ENCODE results near the gene ZNF362.
"Not testable (repeated sequence)": the region's sequence is repeated elsewhere in the genome, so short reads cannot be mapped to it uniquely, and the experiment has no call there.

ZNF362 gene

DNA sequence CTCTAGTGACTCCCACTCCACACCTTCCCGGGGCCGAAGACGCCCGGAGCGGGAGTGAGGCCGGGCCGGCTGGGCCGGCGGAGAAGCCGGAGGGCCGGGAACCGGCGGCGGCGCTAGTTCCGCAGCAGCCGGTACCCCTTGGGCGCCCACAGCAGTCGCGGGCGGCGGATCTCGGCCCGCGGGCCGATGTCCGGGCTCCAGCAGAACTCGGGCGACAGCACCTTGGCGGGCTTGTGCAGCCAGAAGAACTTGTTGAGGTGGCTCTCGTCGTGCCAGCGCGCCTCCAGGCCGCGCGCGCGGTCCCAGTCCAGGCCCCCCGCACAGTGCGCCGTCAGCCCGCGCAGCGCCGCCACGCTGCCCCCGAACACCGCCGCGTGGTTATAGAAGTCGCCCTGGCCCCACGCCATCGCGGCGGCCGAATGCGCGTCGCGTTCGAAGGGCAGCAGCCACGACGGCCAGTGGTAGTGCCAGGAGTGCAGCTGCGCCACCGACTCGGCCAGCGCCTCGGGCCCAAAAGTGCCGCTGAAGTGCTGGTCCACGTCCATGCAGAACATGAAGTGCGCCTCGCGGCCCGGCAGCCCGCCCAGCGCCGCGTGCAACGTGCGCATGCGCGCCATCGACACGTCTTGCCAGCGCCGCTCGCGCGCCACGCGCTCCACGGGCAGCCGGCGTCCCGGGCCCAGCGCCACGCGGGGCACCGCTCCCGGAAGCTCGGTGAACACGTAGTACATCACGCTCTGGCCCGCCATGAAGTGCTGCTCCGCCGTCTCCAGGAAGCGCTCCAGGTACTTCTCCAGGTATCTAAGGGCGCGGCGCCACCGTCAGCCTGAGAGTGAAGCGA lies 50.6 kb downstream of the ZNF362 start:
- ATAC-seq (no peak), DNase-seq (no peak)

DNA sequence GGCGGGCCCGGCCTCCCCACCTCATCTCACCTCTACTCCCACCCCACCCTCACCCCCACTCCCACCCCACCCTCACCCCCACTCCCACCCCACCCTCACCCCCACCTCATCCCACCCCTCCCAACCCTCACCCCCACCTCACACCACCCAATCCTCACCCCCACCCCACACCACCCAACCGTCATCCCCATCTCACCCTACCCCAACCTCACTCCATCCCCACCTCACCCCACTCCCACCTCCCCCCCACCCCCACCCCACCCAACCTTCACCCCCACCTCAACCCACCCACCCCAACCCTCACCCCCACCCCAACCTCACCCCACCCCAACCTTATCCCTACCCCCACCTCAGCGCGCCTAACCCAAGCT lies 51.2 kb downstream of the ZNF362 start:
- no peak for DNase-seq
- no peak for ATAC-seq

DNA sequence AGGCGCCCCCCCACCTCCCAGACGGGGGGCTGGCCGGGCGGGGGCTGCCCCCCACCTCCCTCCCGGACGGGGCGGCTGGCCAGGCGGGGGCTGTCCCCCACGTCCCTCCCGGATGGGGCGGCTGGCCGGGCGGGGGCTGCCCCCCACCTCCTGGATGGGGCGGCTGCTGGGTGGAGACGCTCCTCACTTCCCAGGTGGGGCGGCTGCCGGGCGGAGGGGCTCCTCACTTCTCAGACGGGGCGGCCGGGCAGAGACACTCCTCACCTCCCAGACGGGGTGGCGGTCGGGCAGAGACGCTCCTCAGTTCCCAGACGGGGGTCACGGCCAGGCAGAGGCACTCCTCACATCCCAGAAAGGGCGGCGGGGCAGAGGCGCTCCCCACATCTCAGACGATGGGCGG lies 53.1 kb downstream of the ZNF362 start:
- ATAC-seq, DNase-seq: not testable (repeated sequence)

DNA sequence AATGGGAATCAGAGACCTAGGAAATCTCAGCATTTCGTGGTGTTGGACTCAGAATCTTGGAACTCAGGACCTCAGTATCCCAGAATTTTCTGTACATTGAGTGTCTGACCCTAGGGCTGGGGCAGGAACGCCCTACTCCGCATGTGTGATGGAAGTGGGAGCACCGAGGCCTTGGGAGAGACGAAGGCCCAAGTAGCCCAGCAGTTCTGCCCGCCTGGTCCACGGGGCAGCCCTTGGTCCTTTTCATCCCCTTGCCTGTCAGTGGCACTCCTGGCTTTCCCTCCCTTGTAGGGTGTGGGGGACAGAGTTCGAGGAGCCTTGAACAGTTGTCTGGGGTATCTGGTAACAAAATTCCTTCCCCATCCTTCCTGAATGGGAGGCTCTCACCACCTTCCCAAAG lies 54.4 kb downstream of the ZNF362 start:
- DNase-seq (no peak), ATAC-seq (no peak)

DNA sequence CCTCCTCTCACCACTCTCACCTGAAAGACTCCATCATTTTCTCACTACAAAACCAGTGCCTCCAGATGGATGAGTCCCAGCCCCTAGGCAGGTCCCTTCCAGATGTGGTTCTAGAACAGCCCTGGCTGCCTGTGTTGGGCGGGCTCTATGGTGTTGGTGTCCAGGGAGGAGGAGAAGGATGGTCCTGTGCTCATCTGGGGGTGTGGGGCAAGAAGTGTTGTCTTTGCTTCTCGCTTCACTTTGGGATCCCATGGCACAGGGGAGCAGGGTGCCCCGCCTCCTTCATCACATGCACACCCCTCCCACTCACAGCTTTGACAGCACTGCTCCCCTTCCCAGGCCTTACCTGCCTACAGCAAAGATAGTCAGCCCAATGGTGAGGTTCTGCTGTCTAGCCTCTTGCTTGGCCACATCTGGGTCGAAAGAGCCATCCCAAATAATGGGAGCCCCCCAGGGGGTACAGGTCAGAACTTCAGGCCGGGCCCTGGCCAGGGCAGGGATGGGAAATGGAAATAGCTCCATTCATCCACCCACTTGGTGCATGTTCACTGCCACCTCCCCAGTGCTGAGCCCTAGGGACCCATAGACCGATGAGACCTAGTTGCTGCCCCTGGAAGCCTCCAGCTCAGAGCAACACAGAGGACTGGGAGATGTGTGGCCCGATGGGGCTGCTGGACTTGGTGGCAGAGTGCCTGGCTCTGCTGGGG lies 55.6 kb downstream of the ZNF362 start:
- DNase-seq (no peak), ATAC-seq (no peak)

DNA sequence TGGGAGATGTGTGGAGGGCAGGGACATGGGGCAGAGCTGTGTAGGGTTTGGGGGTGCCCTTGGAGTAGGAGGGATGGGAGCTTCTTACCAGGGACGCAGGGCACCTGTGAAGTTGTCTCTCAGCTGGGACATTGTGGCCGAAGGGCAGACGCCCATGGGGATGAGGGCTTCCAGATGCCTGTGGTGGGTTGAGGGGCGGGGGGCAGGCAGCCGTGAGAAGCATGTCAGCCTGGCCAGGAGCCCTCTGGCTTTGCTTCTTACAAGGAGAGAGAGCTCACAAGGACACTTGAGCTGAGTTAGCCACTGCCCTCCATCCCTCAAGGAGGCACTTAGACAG lies 56.1 kb downstream of the ZNF362 start:
- no peak for DNase-seq
- no peak for ATAC-seq

DNA sequence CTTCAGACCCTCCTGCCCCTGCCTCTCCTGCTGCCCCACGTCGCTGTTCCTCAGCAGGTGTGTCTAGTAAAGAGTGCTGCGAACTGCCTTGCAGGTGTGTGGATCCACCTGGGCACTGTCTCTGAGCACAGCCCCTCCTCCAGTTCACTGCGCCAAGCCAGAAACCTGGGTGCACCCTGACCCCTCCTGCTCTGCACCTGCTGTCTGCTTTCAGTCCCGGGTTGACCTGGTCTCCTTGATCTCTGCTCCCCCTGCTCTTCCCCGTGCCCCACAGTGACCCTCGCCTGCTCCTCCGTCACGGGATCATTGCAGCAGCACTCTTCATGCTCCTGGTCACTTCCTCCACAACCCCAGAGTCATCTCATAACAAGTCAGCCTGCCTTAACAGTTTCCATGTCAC lies 58.1 kb downstream of the ZNF362 start:
- DNase-seq (no peak), ATAC-seq (no peak)

DNA sequence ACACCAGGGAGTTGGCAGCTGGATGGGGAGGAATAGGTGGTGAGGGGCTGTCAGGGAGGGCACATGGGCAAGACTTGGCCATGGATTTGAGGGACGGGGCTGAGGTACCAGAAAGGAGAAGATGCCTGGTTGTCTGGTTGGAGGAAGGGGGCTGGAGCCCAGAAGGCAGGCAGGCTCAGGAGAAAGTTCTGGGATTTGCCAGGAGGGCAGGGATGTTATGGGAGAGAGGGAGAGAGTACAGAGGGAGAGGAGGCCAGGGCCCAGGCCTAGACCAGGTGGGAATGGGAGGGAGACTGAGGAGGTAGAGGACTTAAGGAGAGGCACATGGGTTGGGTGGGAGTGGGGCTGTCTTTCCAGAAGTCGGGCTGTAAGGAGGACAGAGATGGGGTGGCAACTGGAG lies 60.3 kb downstream of the ZNF362 start:
- ATAC-seq: no peak

DNA sequence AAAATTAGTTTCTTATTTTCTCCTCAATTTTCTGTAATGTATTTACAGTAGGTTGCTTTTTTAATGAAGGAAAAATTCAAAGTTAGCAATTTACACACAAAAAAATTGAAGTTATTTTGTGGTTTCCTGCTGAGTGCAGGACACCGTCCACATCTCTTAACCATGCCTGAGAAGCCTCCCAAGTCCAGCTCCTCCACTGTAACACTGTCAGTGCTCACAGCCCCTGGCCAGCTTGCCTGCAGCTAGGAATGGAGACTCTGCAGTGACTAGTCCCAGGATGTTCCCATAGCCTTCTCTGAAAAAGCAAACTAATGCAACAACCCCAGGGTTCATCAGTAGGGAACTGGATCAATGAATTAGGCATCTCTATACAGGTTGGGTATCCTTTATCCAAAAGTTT lies 61.1 kb downstream of the ZNF362 start:
- no peak for DNase-seq
- no peak for ATAC-seq

More for the DNA sequence above, 60.3 kb downstream of the ZNF362 start:
- DNase-seq: no peak

DNA sequence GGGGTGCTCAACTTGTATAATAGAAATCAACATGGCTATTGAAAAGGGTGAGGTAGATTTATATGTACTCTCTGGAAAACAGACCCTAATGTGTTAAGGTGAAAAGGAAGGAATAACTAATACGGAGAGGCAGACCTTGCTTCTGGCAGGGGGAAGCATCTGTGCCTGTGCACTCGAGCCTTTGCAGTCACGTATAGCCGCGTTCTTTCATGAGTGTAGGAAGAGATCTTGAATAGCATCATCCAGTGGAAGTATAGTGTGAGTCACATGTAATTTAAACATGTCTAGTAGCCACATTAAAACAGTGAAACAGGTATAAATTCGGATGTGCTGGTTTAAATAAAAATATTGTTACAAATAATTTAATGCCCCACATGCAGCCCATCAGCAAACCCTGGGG lies 61.7 kb downstream of the ZNF362 start:
- DNase-seq (no peak), ATAC-seq (no peak)

DNA sequence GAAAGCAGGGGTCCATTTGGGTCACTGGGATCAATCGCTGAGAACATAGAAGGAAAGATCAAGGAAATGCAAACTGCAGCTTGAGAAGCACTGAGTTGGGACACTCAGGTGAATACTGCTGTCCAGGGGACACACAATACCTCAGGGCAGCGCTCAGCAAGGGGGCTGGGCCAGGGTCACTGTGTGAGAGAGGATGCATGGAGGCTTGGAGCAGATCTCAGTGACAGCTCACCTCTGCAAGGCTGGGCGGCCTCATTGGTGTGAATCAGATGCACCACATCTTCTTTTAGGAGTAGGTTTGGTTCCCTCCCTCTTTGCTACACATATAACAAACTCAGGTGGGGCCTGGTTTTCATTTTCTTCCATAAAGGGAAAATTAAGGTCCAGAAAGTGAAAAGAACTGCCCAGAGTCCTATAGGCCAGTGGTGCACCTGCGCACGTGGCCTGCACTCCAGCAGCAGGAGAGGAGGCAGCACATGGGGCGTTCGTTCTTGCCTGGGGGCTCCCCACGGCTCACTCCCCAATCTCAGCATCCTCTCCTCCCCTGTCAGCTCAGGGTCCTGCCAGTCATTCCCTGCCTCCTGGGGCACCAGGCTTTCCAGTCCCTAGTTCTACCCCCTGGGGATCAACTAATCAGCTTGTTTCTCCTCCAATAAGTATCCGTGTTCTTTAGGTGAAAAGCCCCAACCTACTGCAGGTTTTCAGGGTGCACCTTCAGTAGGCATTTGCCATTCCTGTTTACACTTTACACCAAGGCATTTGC lies 63.1 kb downstream of the ZNF362 start:
- ATAC-seq (no peak), DNase-seq (no peak)

DNA sequence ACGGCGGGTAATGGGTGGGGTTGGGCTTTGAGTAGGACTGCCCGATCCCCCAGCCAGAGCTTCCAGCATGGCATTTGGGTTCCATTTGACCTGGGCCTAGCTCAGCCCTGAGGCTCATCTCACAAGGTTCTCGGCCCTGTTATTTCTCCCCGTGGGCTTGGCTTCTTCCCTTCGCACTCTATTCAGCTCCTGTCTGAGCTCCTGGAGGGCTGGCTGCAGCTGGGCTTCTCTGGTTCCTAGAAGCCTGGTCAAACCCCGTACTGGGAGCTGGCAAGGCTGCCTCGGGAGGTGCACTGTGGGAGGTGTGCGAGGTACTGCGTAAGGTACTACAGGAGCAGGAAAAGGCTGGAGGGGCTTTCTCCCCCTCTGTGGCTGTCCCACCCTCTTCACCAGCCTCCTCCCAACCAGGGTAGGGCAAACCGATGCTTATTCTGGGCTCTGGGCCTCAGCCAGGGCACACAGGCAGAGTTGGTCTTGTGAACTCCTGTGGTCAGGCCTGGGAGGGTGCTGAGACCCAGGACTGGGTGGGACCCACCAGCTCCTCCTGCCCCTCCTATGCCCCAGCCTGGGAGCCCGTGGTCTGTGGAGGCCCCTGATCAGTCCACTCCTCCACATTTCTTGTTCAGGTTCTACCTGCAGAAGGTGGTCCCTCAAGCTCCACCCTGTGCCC lies 63.8 kb downstream of the ZNF362 start:
- DNase-seq: no peak
- no peak for ATAC-seq

DNA sequence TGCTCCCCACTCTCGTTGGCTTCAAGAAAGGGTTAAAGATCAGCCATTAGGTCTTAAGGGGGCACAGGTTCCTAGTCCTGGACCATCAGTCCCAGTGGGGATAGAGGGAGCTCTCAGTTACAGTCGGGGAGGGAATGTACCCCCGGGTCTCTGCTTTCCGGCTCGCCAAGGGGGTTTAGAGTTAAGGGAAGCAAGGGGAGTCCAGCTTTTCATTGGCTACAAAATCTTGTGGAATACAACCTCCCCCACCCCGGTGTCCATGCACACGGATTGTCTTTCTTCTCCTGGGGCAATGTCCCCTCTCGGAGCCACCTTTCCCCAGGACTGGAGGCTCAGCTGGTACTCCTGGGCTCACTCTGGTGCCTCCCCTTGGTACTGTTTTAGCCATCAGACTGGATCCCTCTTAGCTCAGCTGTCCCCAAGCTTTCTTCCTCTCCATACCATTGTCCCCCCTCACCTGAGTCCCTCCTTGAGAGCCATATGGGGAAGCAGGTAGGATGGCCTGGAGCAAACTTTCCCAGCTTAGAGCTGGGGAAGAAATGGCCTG lies 64.4 kb downstream of the ZNF362 start, which contains the start of gene A3GALT2:
Gene A3GALT2, minus strand, starts transcription at position 480 of the 547 bp plus-strand sequence. Its CDS starts 0 bp downstream, at position 480.
- ATAC-seq (no peak), DNase-seq (no peak)

DNA sequence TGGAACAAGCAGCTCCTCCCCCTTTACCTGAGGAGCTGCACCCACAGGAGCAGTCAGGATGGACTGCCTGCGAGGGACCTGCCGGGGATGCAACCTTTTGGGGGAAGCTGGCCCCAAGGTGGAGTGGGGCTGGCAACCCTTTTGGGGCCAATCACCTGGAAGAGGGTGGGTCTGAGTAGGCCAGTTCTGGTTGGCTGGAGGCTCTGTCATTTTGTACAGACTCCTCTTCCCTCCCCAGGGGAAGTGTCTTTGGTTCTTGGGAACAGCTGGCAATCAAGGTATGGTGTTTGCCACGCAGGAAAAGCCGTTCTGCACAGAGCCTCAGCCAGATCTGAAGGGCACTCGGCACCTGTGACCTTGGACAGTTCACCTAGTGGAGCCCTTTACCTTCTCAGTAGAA lies 64.9 kb downstream of the ZNF362 start:
- ATAC-seq: no peak
- no peak for DNase-seq

DNA sequence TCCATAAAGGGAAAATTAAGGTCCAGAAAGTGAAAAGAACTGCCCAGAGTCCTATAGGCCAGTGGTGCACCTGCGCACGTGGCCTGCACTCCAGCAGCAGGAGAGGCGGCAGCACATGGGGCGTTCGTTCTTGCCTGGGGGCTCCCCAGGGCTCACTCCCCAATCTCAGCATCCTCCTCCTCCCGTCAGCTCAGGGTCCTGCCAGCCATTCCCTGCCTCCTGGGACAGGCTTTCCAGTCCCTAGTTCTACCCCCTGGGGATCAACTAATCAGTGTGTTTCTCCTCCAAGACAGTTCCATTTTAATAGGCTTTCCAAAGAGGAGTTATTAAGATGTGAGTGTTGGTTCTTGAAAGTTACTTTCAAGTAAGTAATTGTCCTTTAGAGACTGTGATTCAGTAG lies 65.8 kb downstream of the ZNF362 start:
- no peak for ATAC-seq
- no peak for DNase-seq

DNA sequence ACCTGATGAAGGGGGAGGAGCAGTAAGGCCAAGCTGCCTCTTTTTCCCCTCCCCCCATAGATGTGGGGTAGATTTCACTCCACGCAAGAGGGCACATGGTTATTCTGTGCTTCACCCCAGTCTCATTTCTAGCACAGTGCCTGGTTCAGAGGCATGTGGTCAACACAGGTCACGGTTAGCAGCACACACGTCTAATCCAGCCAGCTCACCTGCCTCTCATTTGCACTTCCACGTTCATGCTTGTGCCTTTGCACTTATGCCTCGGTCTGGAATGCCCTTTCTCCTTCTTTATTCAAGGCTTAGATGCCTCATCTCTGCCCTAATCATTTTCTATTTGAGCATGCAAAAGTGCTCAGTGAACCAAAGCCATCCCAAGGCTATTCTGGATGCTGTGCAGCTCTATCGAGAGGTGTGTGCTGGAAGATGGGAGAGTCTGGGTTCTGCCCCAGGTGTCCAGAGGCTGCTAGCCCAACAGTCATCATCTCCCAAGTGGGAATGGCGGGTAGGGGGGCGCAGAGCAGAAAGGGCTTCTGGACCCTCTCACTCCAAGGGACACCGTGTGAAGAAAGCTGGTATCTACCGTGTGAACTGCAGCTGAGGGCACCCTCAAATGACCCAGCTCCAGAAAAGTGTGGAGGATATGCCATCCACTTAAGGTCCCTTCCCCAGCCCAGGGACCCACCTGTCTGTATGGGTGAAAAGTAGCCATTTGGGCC lies 66.7 kb downstream of the ZNF362 start:
- no peak for ATAC-seq
- no peak for DNase-seq

DNA sequence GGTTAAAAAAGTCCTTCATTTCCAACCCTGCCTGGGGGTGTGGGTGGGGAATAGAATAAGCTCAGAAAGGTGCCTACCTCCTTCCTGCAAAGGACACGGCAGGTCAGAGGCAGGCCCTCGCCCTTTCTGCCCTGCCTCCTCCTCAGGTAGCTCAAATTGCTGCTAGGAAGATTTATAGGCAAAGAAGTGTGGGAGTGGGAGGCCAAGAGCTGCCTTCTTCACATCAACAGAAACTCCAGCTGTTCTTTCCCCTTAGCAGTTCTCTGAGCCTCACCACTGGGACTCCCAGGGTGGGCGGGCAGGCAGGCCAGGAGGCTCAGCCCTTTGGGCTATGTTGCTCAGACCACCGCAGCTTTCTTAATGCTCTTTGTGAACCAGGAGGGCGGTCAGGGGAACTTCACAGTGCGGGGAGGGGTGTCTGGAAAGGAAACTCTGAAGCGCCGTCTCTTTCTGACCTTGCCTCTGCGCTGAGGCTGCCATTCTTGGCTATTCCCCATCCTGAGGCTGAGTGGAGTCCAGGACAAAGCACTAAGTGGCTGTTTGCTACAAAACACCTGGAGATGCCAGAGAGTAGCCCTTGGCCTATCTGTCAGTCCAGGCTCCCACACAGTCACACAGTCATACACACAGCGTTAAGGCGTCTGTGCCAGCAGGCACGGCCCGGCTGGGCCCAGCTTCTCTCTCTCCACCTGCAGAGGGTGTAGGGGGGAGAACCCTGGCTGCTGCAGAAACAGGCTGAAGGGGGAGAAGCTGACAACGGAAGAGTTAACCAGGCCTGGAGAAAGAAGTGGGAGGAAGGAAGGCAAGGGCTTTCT lies 67.6 kb downstream of the ZNF362 start:
- ATAC-seq (no peak), DNase-seq (no peak)

DNA sequence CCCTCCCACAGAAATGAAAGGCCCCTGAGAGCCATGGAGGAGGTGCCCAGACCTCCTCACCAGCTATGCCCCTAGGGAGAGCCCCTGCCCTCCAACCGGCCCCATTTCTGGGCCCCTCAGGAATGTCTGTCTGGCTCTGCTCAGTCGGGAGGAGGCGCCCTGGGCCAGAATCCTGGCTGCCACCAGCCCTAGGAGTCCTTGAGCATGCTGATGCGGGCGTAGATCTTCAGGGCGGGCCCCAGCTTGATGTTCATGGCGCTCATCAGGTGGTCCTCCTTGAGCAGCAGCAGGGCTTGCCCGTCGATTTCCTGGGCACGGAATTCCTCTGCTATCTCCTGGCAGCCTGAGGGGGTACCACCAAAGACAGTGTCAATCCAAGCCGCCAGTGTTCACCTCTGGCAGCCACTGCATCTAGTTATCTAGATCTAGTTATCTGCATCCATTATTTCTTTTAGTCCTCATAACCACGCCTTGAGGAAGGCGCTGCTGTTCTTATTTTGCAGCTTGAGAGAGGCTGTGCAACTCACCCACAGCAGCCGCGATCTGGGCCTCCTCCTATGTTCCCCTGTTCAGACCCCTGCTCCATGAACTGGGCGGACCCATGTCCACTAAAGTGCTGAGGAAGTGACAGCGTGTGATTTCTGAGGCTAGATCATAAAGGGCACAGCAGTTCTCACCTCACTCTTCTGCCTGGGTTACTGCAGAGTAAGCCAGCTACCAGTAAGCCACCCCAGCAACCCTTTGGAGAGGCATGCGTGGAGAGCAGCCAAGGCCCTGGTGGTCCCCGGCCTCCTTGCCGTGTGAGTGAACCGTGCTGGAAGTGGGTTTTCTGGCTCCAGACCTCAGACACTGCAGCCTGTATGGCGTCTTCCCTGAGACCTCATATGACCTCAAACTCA lies 68.6 kb downstream of the ZNF362 start:
- no peak for ATAC-seq
- DNase-seq: no peak

DNA sequence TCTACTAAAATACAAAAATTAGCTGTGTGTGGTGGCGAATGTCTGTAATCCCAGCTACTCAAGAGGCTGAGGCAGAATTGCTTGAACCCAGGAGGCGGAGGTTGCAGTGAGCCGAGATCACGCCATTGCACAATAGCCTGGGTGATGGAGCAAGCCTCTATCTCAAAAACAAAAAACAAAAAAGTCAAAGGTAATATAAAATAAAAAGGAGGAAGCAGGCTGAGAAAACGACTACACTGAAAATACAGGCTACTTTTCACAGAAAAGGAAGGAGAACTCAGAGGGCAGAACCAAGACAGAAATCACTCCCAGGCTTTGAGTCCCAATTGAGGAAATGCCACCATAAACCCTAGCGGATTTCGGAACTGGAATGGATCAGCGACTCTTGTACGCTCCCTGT lies 70.5 kb downstream of the ZNF362 start:
- ATAC-seq (no peak), DNase-seq (no peak)
